Fibroblast of lung (primary cell): ENCODE data around the gene MAEA. TPM values are rescaled to one million over a fixed set of nuclear protein-coding genes. Genes with fewer than 3 reads are reported as not detected.

Experiments
- DNase-seq, 2 donors: peaks; one replicate each; pipeline versions ENCODE4 v3.0.0 to v3.0.0-alpha.2; 2010; ENCODE audit warnings: low read depth in 2 of 2
- H2AFZ ChIP-seq: 2 replicates; pipeline ENCODE4 v1.5.1; 2012; ENCODE audit warnings: low read length, control low read depth, inconsistent platforms
- H3K27ac ChIP-seq: 2 replicates; pipeline ENCODE4 v1.5.1; 2011; ENCODE audit warnings: low read length, control low read depth; ENCODE audit not compliant: insufficient read depth
- H3K27me3 ChIP-seq: 2 replicates; pipeline ENCODE4 v1.5.1; 2011; ENCODE audit warnings: mild to moderate bottlenecking, low read length; ENCODE audit not compliant: control insufficient read depth, insufficient read depth
- H3K36me3 ChIP-seq: 2 replicates; pipeline ENCODE4 v1.5.1; 2011; ENCODE audit warnings: low read length; ENCODE audit not compliant: control insufficient read depth, insufficient read depth
- H3K4me1 ChIP-seq: 2 replicates; pipeline ENCODE4 v1.5.1; 2011; ENCODE audit warnings: low read length; ENCODE audit not compliant: control insufficient read depth, insufficient read depth; ENCODE audit errors: extremely low read depth
- H3K4me2 ChIP-seq: 2 replicates; pipeline ENCODE4 v1.5.1; 2011; ENCODE audit warnings: low read length, control low read depth; ENCODE audit not compliant: insufficient read depth; ENCODE audit errors: extremely low read depth
- H3K4me3 ChIP-seq, 4 experiments: fragments of 200-600 bp in 1 of 4; sonication (generic) in 1 of 4; replicated peaks in 1 of 4; 2 replicates each; pipeline ENCODE4 v1.5.1; 2011 to 2016; ENCODE audit warnings: low read length in 4 of 4, low read depth in 3 of 4, mild to moderate bottlenecking in 3 of 4, control low read depth in 2 of 4, inconsistent platforms in 1 of 4, mixed read lengths in 1 of 4; ENCODE audit not compliant: insufficient read depth in 1 of 4; ENCODE audit errors: control extremely low read depth in 1 of 4
- H3K79me2 ChIP-seq: 2 replicates; pipeline ENCODE4 v1.5.1; 2012; ENCODE audit warnings: mild to moderate bottlenecking, low read length, inconsistent platforms; ENCODE audit not compliant: control insufficient read depth, insufficient read depth
- H3K9ac ChIP-seq: 2 replicates; pipeline ENCODE4 v1.5.1; 2011; ENCODE audit warnings: mild to moderate bottlenecking, low read length, control low read depth; ENCODE audit not compliant: insufficient read depth
- H3K9me3 ChIP-seq: 2 replicates; pipeline ENCODE4 v1.5.1; 2012; ENCODE audit warnings: low read depth, low read length; ENCODE audit not compliant: control insufficient read depth, insufficient read depth
- H4K20me1 ChIP-seq: 2 replicates; pipeline ENCODE4 v1.5.1; 2011; ENCODE audit warnings: low read length; ENCODE audit not compliant: control insufficient read depth, insufficient read depth; ENCODE audit errors: extremely low read depth
- CTCF ChIP-seq, 2 donors: IDR thresholded peaks in 1 of 2; conservative IDR thresholded peaks in 1 of 2; 1 replicate in 1 of 2; 2 replicates in 1 of 2; pipeline ENCODE4 v1.5.1; 2011 to 2012; ENCODE audit warnings: low read length in 2 of 2, control low read depth in 1 of 2, inconsistent platforms in 1 of 2, low read depth in 1 of 2, mild to moderate bottlenecking in 1 of 2
- EZH2 ChIP-seq: IDR thresholded peaks from 2 replicates; pipeline ENCODE4 v1.5.1; 2012; ENCODE audit warnings: low read length, control low read depth, mild to moderate bottlenecking; ENCODE audit errors: missing control alignments
- polyA plus RNA-seq, 2 donors: library from polyadenylated mRNA; depleted of rRNA in 1 of 2; stranded (reverse) in 1 of 2; unstranded in 1 of 2; fragments of >200 nt; gene quantifications; 2 replicates each; pipeline ENCODE4 v1.2.1, GENCODE V29; 2011 to 2012; ENCODE audit warnings: missing spikeins in 1 of 2
- total RNA-seq: library from RNA; depleted of rRNA; stranded (reverse); fragments of >200 nt; gene quantifications from 2 replicates; pipeline ENCODE4 v1.2.1, GENCODE V29; 2014

The MAEA gene
- total and polyA plus RNA-seq, 2 donors (not counting 1 experiment from before 2014, with no cell fraction given), result 44.3 to 53.8 TPM

- H3K9me3 ChIP-seq, result no peaks in the 10 kb centered on the region
- H3K27me3 ChIP-seq, result no peaks in the 10 kb centered on the region
- DNase-seq, result no peak
- H4K20me1 ChIP-seq, result no peaks in the 10 kb centered on the region
- H2AFZ ChIP-seq, result no peak overlapping the region
- TF ChIP-seq EZH2 (no peak), CTCF (conservative IDR thresholded peaks at IDR 0.05 in 1 of 2, IDR thresholded peaks at IDR 0.05 in 1 of 2; ENCODE audit: low read depth in 1 of 2, low read length in 2 of 2) (no peak)
- H3K4me1 ChIP-seq, result no peaks in the 10 kb centered on the region
- H3K4me2 ChIP-seq, result no peak overlapping the region
- no peak overlapping the region for H3K9ac ChIP-seq
- no peaks in the 10 kb centered on the region for H3K36me3 ChIP-seq
- H3K4me3 ChIP-seq, result no peak overlapping the region
- H3K27ac ChIP-seq, result no peak overlapping the region
- no peaks in the 10 kb centered on the region for H3K79me2 ChIP-seq
Observed at GRCh38 chr4:1384675-1385372, 95.1 kb downstream of the MAEA start.

- Histone ChIP-seq H3K27me3 (no peaks in the 10 kb centered on the region), H3K4me1 (no peaks in the 10 kb centered on the region), H3K9ac (no peak overlapping the region), H2AFZ (no peak overlapping the region), H4K20me1 (no peaks in the 10 kb centered on the region), H3K4me3 (no peak overlapping the region), H3K27ac (no peak overlapping the region), H3K4me2 (no peak overlapping the region), H3K36me3 (no peaks in the 10 kb centered on the region), H3K79me2 (no peaks in the 10 kb centered on the region), H3K9me3 (no peaks in the 10 kb centered on the region)
- TF ChIP-seq CTCF (conservative IDR thresholded peaks at IDR 0.05 in 1 of 2, IDR thresholded peaks at IDR 0.05 in 1 of 2; ENCODE audit: low read depth in 1 of 2, low read length in 2 of 2) (no peak), EZH2 (no peak)
- no peak for DNase-seq
Observed at GRCh38 chr4:1385373-1386340, 96.0 kb downstream of the MAEA start.

Other genes starting within 250 kb of the MAEA start
- gene RNF212, start 176.3 kb upstream of the MAEA start, total RNA-seq, result 0.66 and 2.6 TPM in 2 replicates
- gene RNF212, start 176.3 kb upstream of the MAEA start, polyA plus RNA-seq, result 1.2 and 1.6 TPM in 2 replicates
- 261 and 367 TPM in 2 replicates for gene SPON2, start 117.3 kb upstream of the MAEA start, total RNA-seq
- 179 and 189 TPM in 2 replicates for gene SPON2, start 117.3 kb upstream of the MAEA start, polyA plus RNA-seq
- 224 and 249 TPM in 2 replicates for gene CTBP1, start 40.8 kb upstream of the MAEA start, total RNA-seq
- 78.2 and 86.1 TPM in 2 replicates for gene CTBP1, start 40.8 kb upstream of the MAEA start, polyA plus RNA-seq
- gene UVSSA, start 57.3 kb downstream of the MAEA start, total RNA-seq, result 4.6 and 7.6 TPM in 2 replicates
- 4.0 and 4.6 TPM in 2 replicates for gene UVSSA, start 57.3 kb downstream of the MAEA start, polyA plus RNA-seq
- not detected in 2 replicates for gene NKX1-1, start 116.6 kb downstream of the MAEA start, total RNA-seq
- gene NKX1-1, start 116.6 kb downstream of the MAEA start, polyA plus RNA-seq, result not detected in 2 replicates